Astrocyte of the spinal cord (primary cell): Measurements from ENCODE around the gene ABCF3.
A peak's percentile ranks its signal among the peaks of the same experiment; 100 is the strongest.

Experiments used
- DNase-seq: peaks from one replicate; pipeline ENCODE4 v3.0.0; 2011; ENCODE audit warnings: low read depth, low spot score
- H3K4me3 ChIP-seq: 2 replicates; pipeline ENCODE4 v1.5.1; 2011; ENCODE audit warnings: low read depth, mild to moderate bottlenecking, low read length, moderate library complexity
- in situ Hi-C: cut with HindIII; loops from 2 replicates; pipeline ENCODE4 v1.10.0; 2017; ENCODE audit warnings: low sequenced_read_pairs
- TF ChIP-seq, protein P1 (sequence below): IDR thresholded peaks from 2 replicates; pipeline ENCODE4 v1.5.1; 2012; ENCODE audit warnings: low read depth, mild to moderate bottlenecking, low read length, inconsistent platforms

ABCF3 gene

DNA sequence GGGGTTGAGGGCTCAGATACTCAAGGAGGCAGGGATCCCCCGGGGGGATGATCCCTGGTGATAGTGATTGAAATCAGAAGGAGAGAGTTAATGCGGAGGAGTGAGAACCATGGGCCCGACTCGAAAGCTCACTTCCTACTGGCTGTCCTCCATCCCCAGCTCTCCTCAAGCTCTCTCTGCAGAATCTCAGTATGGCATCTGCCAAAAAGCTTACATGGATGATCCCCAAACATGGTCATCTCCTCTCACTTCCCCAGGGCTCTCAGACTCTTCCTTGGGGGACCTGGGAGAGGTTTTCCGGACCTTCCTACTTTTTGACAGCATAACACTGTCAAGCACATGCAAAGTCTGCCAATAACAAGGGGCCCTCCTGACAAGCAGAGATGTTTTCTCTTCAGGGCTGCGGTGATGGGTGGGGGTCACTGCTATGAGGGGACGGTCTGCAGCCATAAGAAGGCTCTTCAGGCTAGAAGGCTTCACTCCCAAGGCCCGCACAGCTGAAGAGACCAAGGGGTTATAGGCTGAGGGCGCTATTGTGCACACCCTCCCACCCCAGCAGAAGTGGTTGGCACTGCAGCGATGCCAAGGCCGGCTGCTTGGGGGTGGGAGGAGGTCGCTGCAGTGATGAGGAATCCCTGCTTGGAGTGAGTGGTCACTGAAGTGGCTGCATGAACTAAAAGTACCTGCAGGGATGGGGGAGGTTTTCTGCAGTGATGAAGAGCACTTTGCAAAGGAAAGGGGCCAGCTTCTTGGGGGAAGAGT lies 42.6 kb downstream of the ABCF3 start:
- TF ChIP-seq, protein P1, sequence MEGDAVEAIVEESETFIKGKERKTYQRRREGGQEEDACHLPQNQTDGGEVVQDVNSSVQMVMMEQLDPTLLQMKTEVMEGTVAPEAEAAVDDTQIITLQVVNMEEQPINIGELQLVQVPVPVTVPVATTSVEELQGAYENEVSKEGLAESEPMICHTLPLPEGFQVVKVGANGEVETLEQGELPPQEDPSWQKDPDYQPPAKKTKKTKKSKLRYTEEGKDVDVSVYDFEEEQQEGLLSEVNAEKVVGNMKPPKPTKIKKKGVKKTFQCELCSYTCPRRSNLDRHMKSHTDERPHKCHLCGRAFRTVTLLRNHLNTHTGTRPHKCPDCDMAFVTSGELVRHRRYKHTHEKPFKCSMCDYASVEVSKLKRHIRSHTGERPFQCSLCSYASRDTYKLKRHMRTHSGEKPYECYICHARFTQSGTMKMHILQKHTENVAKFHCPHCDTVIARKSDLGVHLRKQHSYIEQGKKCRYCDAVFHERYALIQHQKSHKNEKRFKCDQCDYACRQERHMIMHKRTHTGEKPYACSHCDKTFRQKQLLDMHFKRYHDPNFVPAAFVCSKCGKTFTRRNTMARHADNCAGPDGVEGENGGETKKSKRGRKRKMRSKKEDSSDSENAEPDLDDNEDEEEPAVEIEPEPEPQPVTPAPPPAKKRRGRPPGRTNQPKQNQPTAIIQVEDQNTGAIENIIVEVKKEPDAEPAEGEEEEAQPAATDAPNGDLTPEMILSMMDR: no peak
- in situ Hi-C loops: no loop called here
- DNase-seq: no peak
- H3K4me3 ChIP-seq: no peak overlapping the region

DNA sequence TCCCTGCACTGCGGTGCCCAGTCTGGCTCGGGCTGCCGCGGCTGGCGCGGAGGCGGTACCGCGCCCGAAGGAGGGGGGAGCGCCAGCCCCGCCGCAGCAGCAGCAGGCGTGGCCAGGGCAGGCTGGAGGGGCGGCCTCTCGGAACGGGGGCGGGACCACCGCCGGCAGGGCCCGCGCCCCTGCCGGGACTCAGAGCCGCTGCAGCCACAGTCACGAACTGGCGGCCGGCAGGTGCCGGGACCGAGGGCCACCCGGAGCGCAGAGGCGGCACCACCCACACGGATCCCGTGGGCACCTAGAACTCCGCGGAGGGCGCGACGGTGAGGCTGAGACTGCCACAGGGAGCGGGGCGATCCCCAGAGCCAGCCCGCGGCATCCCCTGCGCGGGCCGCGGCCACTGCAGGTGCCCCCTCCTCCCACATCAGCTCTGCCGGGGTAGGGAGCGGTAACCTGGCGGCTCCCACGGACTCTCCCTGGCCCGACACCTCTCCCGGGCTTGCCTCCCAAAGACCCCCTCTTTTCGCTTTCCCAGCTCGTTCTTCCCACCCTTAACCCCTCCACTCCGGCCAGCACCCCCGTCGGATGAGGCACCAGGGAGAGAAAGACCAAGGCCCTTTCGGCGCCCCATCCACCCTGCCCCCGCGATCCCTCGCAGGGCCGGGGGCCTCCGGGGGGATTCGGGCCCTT lies 43.5 kb downstream of the ABCF3 start, which contains the start of gene VWA5B2:
Gene VWA5B2 (plus strand): TSS at position 192 of the 687 bp plus-strand sequence. CDS start 944 bp downstream, outside the sequence.
- peak; percentile 18 for DNase-seq
- H3K4me3 ChIP-seq: peak within 1 kb of the TSS; percentile 12
- TF ChIP-seq, protein P1: no peak
- in situ Hi-C loops: no loop called here

- TF ChIP-seq, protein P1: no peak
- DNase-seq: no peak
- H3K4me3 ChIP-seq: no peak overlapping the region
- in situ Hi-C loops: no loop called here
Measured at GRCh38 chr3:184230081-184230602, 44.1 kb downstream of the ABCF3 start.

DNA sequence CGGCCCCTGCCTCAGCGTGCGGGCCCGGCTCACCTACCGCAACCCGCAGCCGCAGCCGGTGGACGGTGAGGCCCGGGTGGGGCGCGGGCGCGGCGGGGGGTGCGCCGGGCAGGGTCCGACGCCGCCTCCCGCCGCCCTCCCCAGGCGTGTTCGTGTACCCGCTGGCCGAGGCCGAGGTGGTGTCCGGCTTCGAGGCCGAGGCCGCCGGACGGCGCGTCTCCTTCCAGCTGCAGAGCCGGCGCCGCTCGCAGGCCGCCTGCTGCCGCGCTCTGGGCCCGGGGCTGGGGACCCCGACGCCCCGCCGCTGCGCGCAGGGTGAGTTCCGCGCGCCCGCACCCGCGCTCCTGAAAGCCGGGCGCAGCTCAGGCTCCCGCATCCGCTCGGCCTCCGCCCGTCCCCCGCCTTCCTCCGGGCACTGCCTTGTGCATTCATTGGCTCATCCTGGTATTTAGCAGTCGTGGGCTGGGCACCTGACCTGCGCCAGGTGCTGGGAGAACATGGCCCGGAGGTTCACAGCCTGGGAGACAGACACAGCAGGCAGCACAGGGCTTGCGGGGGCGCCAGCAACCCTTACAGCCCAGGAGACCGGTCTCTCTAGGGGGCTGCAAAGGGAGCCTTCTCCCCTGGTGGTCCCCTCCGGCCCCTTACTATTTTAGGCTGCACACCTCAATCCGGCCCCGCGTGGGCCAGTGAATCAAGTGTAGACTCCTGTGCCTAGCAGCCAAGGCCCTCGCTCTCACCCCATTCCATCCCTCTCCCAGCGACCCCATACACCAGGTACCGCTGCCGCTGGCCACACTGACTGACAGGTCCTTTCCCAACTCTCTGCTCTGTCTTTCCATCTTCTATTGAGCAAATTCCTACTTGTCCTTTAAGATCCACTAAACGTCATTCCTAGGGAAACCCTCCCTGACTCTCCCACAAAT lies 44.9 kb downstream of the ABCF3 start:
- in situ Hi-C loops: no loop called here
- H3K4me3 ChIP-seq: no peak overlapping the region
- TF ChIP-seq, protein P1: no peak
- DNase-seq: no peak

GRCh38 chr3:184231671-184232070 lies 45.7 kb downstream of the ABCF3 start:
- in situ Hi-C loops: no loop called here
- TF ChIP-seq, protein P1: no peak
- H3K4me3 ChIP-seq: no peak overlapping the region

More at GRCh38 chr3:184231671-184232070, 45.7 kb downstream of the ABCF3 start:
- peak; percentile 3 for DNase-seq
